Activated naive CD8-positive, alpha-beta T cell treated with anti-CD3 and anti-CD28 coated beads for 36 hours (primary cell): Measurements from ENCODE around the gene MMP26. TPM values are rescaled to one million over a fixed set of nuclear protein-coding genes. Genes with fewer than 3 reads are reported as not detected.

Experiments
- DNase-seq: peaks from one replicate; pipeline ENCODE4 v3.0.0; 2021
- H3K27ac Mint-ChIP-seq: one replicate; pipeline ENCODE4 v1.8.0; 2022; ENCODE audit warnings: mild to moderate bottlenecking, moderate library complexity, mixed read lengths
- H3K27me3 Mint-ChIP-seq: one replicate; pipeline ENCODE4 v1.8.0; 2022; ENCODE audit warnings: mild to moderate bottlenecking, mixed read lengths
- H3K36me3 Mint-ChIP-seq: one replicate; pipeline ENCODE4 v1.8.0; 2021; ENCODE audit warnings: mild to moderate bottlenecking, mixed read lengths
- H3K4me1 Mint-ChIP-seq: one replicate; pipeline ENCODE4 v1.8.0; 2021; ENCODE audit warnings: mixed read lengths
- H3K4me3 Mint-ChIP-seq: one replicate; pipeline ENCODE4 v1.8.0; 2022; ENCODE audit warnings: mild to moderate bottlenecking, moderate library complexity, mixed read lengths
- H3K9me3 Mint-ChIP-seq: one replicate; pipeline ENCODE4 v1.8.0; 2022; ENCODE audit warnings: mixed read lengths
- total RNA-seq, 2 experiments: library from RNA; stranded (reverse); gene quantifications; one replicate each; pipeline ENCODE4 v1.2.3, GENCODE V29; 2021

Gene MMP26
- total RNA-seq = not detected

GRCh38 chr11:4704054-4704789 is at the start of gene MMP26:
TSS of gene MMP26 (plus strand) at chr11:4704784.
- peaks cover 17% of the 10 kb centered on the region for H3K27me3 Mint-ChIP-seq
- no peaks in the 10 kb centered on the region for H3K36me3 Mint-ChIP-seq
- no peak within 1 kb of the TSS for H3K27ac Mint-ChIP-seq
- H3K4me1 Mint-ChIP-seq = no peaks in the 10 kb centered on the region
- no peaks in the 10 kb centered on the region for H3K9me3 Mint-ChIP-seq
- no peak for DNase-seq
- no peak within 1 kb of the TSS for H3K4me3 Mint-ChIP-seq

GRCh38 chr11:4658629-4659445 is 45.7 kb upstream of the MMP26 start:
- peaks cover 2% of the 10 kb centered on the region for H3K4me1 Mint-ChIP-seq
- no peaks in the 10 kb centered on the region for H3K9me3 Mint-ChIP-seq
- H3K27me3 Mint-ChIP-seq = peaks cover 8% of the 10 kb centered on the region
- H3K27ac Mint-ChIP-seq = no peak overlapping the region
- H3K36me3 Mint-ChIP-seq = no peaks in the 10 kb centered on the region
- no peak overlapping the region for H3K4me3 Mint-ChIP-seq
- DNase-seq = no peak

GRCh38 chr11:4662876-4663275 is 41.7 kb upstream of the MMP26 start:
- Mint-ChIP-seq H3K9me3 (no peaks in the 10 kb centered on the region), H3K4me1 (peaks cover 2% of the 10 kb centered on the region), H3K27me3 (peaks cover 22% of the 10 kb centered on the region), H3K27ac (no peak overlapping the region), H3K4me3 (no peak overlapping the region), H3K36me3 (no peaks in the 10 kb centered on the region)
- no peak for DNase-seq

- Mint-ChIP-seq H3K4me1 (peaks cover 2% of the 10 kb centered on the region), H3K4me3 (no peak overlapping the region), H3K27ac (no peak overlapping the region), H3K9me3 (no peaks in the 10 kb centered on the region), H3K36me3 (no peaks in the 10 kb centered on the region), H3K27me3 (peaks cover 22% of the 10 kb centered on the region)
- no peak for DNase-seq
Measured at GRCh38 chr11:4664183-4664582, 40.4 kb upstream of the MMP26 start.

- DNase-seq = no peak
- Mint-ChIP-seq H3K36me3 (no peaks in the 10 kb centered on the region), H3K4me3 (no peak overlapping the region), H3K4me1 (peaks cover 2% of the 10 kb centered on the region), H3K27me3 (peaks cover 26% of the 10 kb centered on the region), H3K9me3 (no peaks in the 10 kb centered on the region), H3K27ac (no peak overlapping the region)
Measured at GRCh38 chr11:4664786-4665185, 39.8 kb upstream of the MMP26 start.

- Mint-ChIP-seq H3K27ac (no peak overlapping the region), H3K4me3 (no peak overlapping the region), H3K36me3 (no peaks in the 10 kb centered on the region), H3K9me3 (no peaks in the 10 kb centered on the region), H3K4me1 (peaks cover 2% of the 10 kb centered on the region), H3K27me3 (peaks cover 26% of the 10 kb centered on the region)
- DNase-seq = no peak
Measured at GRCh38 chr11:4665424-4665823, 39.2 kb upstream of the MMP26 start.

GRCh38 chr11:4671741-4672140 is 32.8 kb upstream of the MMP26 start:
- H3K9me3 Mint-ChIP-seq = no peaks in the 10 kb centered on the region

GRCh38 chr11:4672470-4672869 is 32.1 kb upstream of the MMP26 start:
- Mint-ChIP-seq H3K9me3 (no peaks in the 10 kb centered on the region), H3K27ac (no peak overlapping the region), H3K4me1 (no peaks in the 10 kb centered on the region), H3K36me3 (no peaks in the 10 kb centered on the region), H3K27me3 (peaks cover 37% of the 10 kb centered on the region), H3K4me3 (no peak overlapping the region)
- DNase-seq = no peak

More at GRCh38 chr11:4671741-4672140, 32.8 kb upstream of the MMP26 start:
- Mint-ChIP-seq H3K4me3 (no peak overlapping the region), H3K27me3 (peaks cover 37% of the 10 kb centered on the region), H3K27ac (no peak overlapping the region), H3K4me1 (no peaks in the 10 kb centered on the region), H3K36me3 (no peaks in the 10 kb centered on the region)
- DNase-seq = no peak

GRCh38 chr11:4673781-4674180 is 30.8 kb upstream of the MMP26 start:
- no peaks in the 10 kb centered on the region for H3K9me3 Mint-ChIP-seq
- no peak overlapping the region for H3K27ac Mint-ChIP-seq
- peaks cover 37% of the 10 kb centered on the region for H3K27me3 Mint-ChIP-seq
- no peak for DNase-seq
- no peaks in the 10 kb centered on the region for H3K4me1 Mint-ChIP-seq
- no peak overlapping the region for H3K4me3 Mint-ChIP-seq
- H3K36me3 Mint-ChIP-seq = no peaks in the 10 kb centered on the region

- Mint-ChIP-seq H3K27me3 (peaks cover 27% of the 10 kb centered on the region), H3K9me3 (no peaks in the 10 kb centered on the region), H3K27ac (no peak overlapping the region), H3K36me3 (no peaks in the 10 kb centered on the region), H3K4me3 (no peak overlapping the region), H3K4me1 (no peaks in the 10 kb centered on the region)
- no peak for DNase-seq
Measured at GRCh38 chr11:4677948-4678347, 26.6 kb upstream of the MMP26 start.

- H3K36me3 Mint-ChIP-seq = no peaks in the 10 kb centered on the region
- no peaks in the 10 kb centered on the region for H3K4me1 Mint-ChIP-seq
- no peaks in the 10 kb centered on the region for H3K9me3 Mint-ChIP-seq
- H3K4me3 Mint-ChIP-seq = no peak overlapping the region
- no peak overlapping the region for H3K27ac Mint-ChIP-seq
- peaks cover 15% of the 10 kb centered on the region for H3K27me3 Mint-ChIP-seq
- no peak for DNase-seq
Measured at GRCh38 chr11:4680341-4680740, 24.2 kb upstream of the MMP26 start.

GRCh38 chr11:4682623-4683419 is 21.8 kb upstream of the MMP26 start:
- H3K27me3 Mint-ChIP-seq = peaks cover 3% of the 10 kb centered on the region
- no peak for DNase-seq
- no peaks in the 10 kb centered on the region for H3K36me3 Mint-ChIP-seq
- no peaks in the 10 kb centered on the region for H3K4me1 Mint-ChIP-seq
- no peaks in the 10 kb centered on the region for H3K9me3 Mint-ChIP-seq
- H3K27ac Mint-ChIP-seq = no peak overlapping the region
- no peak overlapping the region for H3K4me3 Mint-ChIP-seq

- H3K4me3 Mint-ChIP-seq = no peak overlapping the region
- no peaks in the 10 kb centered on the region for H3K4me1 Mint-ChIP-seq
Measured at GRCh38 chr11:4684631-4685285, 19.8 kb upstream of the MMP26 start.

GRCh38 chr11:4695442-4695841 is 9.1 kb upstream of the MMP26 start:
- no peak for DNase-seq
- Mint-ChIP-seq H3K27me3 (no peaks in the 10 kb centered on the region), H3K4me1 (no peaks in the 10 kb centered on the region), H3K4me3 (no peak overlapping the region), H3K27ac (no peak overlapping the region), H3K36me3 (no peaks in the 10 kb centered on the region), H3K9me3 (no peaks in the 10 kb centered on the region)

More at GRCh38 chr11:4684631-4685285, 19.8 kb upstream of the MMP26 start:
- DNase-seq = no peak
- H3K27ac Mint-ChIP-seq = no peak overlapping the region
- peaks cover 3% of the 10 kb centered on the region for H3K27me3 Mint-ChIP-seq
- H3K36me3 Mint-ChIP-seq = no peaks in the 10 kb centered on the region
- H3K9me3 Mint-ChIP-seq = no peaks in the 10 kb centered on the region

- no peaks in the 10 kb centered on the region for H3K36me3 Mint-ChIP-seq
- no peaks in the 10 kb centered on the region for H3K9me3 Mint-ChIP-seq
- H3K27me3 Mint-ChIP-seq = peaks cover 7% of the 10 kb centered on the region
- no peaks in the 10 kb centered on the region for H3K4me1 Mint-ChIP-seq
- DNase-seq = no peak
- no peak within 1 kb of the TSS for H3K27ac Mint-ChIP-seq
- no peak within 1 kb of the TSS for H3K4me3 Mint-ChIP-seq
Measured at GRCh38 chr11:4697585-4697984, 7.0 kb upstream of the MMP26 start, which contains the start of gene OR51E2. TSS of gene OR51E2 (minus strand) at chr11:4697853. CDS start at chr11:4682711, 15,142 bp downstream.
